HG03064 (cell line): ENCODE results near the gene TASP1.

Experiments
- ATAC-seq: cut with Tn5 transposase; IDR thresholded peaks from one replicate; pipeline ENCODE4 v1.9.1; 2021; ENCODE audit warnings: low read depth; ENCODE audit not compliant: unreplicated experiment

TASP1 gene

GRCh38 chr20:13449868-13450434 lies 188.8 kb downstream of the TASP1 start:
- no peak for ATAC-seq

- ATAC-seq = no peak
Measured at GRCh38 chr20:13447385-13448180, 191.1 kb downstream of the TASP1 start.

GRCh38 chr20:13443690-13444089 lies 195.0 kb downstream of the TASP1 start:
- no peak for ATAC-seq

- ATAC-seq = no peak
Measured at GRCh38 chr20:13442986-13443385, 195.7 kb downstream of the TASP1 start.

- ATAC-seq = no peak
Measured at GRCh38 chr20:13441388-13441787, 197.3 kb downstream of the TASP1 start.

GRCh38 chr20:13436530-13436929 lies 202.2 kb downstream of the TASP1 start:
- ATAC-seq = no peak

- no peak for ATAC-seq
Measured at GRCh38 chr20:13432126-13432525, 206.6 kb downstream of the TASP1 start.

- no peak for ATAC-seq
Measured at GRCh38 chr20:13430346-13431002, 208.3 kb downstream of the TASP1 start.

- ATAC-seq = no peak
Measured at GRCh38 chr20:13428684-13429083, 210.0 kb downstream of the TASP1 start.

GRCh38 chr20:13426870-13427269 lies 211.9 kb downstream of the TASP1 start:
- ATAC-seq = no peak

- ATAC-seq = no peak
Measured at GRCh38 chr20:13425381-13426135, 213.2 kb downstream of the TASP1 start.

GRCh38 chr20:13424174-13424833 lies 214.4 kb downstream of the TASP1 start:
- ATAC-seq = no peak

GRCh38 chr20:13423472-13424173 lies 215.1 kb downstream of the TASP1 start:
- no peak for ATAC-seq

- no peak for ATAC-seq
Measured at GRCh38 chr20:13422637-13423036, 216.1 kb downstream of the TASP1 start.

GRCh38 chr20:13420625-13421024 lies 218.1 kb downstream of the TASP1 start:
- no peak for ATAC-seq

GRCh38 chr20:13419477-13419876 lies 219.3 kb downstream of the TASP1 start:
- no peak for ATAC-seq

GRCh38 chr20:13418263-13419229 lies 220.2 kb downstream of the TASP1 start:
- no peak for ATAC-seq

GRCh38 chr20:13416531-13416930 lies 222.2 kb downstream of the TASP1 start:
- ATAC-seq = no peak
